ENCODE results near the gene PTPRN2.

PTPRN2 gene

GRCh38 chr7:158268816-158269535, 318.6 kb downstream of the PTPRN2 start:
- H3K4me3 ChIP-seq (ENCODE audit: low read depth, low read length) = no peak overlapping the region
- TF ChIP-seq, protein P1, sequence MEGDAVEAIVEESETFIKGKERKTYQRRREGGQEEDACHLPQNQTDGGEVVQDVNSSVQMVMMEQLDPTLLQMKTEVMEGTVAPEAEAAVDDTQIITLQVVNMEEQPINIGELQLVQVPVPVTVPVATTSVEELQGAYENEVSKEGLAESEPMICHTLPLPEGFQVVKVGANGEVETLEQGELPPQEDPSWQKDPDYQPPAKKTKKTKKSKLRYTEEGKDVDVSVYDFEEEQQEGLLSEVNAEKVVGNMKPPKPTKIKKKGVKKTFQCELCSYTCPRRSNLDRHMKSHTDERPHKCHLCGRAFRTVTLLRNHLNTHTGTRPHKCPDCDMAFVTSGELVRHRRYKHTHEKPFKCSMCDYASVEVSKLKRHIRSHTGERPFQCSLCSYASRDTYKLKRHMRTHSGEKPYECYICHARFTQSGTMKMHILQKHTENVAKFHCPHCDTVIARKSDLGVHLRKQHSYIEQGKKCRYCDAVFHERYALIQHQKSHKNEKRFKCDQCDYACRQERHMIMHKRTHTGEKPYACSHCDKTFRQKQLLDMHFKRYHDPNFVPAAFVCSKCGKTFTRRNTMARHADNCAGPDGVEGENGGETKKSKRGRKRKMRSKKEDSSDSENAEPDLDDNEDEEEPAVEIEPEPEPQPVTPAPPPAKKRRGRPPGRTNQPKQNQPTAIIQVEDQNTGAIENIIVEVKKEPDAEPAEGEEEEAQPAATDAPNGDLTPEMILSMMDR (conservative IDR thresholded peaks at IDR 0.05; ENCODE audit: low read depth, low read length) = no peak
- no peak for DNase-seq (ENCODE audit: low read depth)

GRCh38 chr7:158267742-158268435, 319.7 kb downstream of the PTPRN2 start:
- no peak for DNase-seq (ENCODE audit: low read depth)
- H3K4me3 ChIP-seq (ENCODE audit: low read depth, low read length) = no peak overlapping the region
- TF ChIP-seq, protein P1 (conservative IDR thresholded peaks at IDR 0.05; ENCODE audit: low read depth, low read length) = no peak

DNA sequence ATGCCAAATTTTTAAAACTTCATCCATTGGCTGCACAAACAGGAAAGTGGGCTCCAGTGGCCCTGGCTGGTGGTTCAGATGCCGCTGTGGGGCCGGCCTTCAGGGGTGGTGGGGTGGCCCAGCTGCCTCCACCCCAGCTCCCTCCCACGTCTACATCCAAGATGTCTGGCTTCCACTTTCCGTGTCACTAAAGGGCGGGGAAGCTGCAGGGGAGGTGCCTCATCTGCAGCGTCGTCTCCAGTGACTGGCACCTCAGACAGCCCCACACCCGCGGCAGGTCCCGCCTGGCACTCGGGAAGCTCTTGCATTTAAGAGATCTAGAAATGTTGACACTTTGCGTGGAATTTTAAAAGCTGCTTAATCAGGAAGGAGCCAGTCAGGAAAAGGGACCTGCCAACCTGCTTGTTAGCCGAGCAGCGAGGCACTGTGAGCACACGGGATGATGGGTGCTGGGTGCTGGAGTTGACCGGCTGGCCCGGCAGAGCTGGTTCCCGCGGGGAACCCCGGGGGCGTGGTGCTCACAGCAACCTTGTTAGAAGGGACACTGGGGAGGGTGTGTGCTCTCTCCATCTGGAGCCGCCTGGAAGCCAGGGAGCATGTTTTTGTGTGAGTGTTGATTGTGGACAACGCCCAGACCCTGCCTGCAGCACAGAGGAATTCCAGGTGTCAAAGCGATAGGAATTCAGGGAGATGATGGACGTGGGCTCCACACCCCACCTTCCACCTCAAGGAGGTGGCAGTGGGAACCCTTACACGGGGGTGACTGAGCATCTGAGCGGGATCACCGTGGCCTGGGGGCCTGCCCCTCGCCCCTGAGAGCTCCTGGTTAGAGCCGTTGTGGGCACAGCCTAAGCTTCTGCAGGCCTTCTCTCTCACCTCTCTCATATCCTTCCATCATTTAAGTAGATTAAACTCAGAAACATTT, 320.5 kb downstream of the PTPRN2 start:
- H3K4me3 ChIP-seq (ENCODE audit: low read depth, low read length) = no peak overlapping the region
- no peak for DNase-seq (ENCODE audit: low read depth)
- TF ChIP-seq, protein P1 (conservative IDR thresholded peaks at IDR 0.05; ENCODE audit: low read depth, low read length) = no peak

- no peak for DNase-seq (ENCODE audit: low read depth)
- TF ChIP-seq, protein P1 (conservative IDR thresholded peaks at IDR 0.05; ENCODE audit: low read depth, low read length) = no peak
- H3K4me3 ChIP-seq (ENCODE audit: low read depth, low read length) = no peak overlapping the region
These were observed 321.2 kb downstream of the PTPRN2 start for GRCh38 chr7:158266426-158266816.

DNA sequence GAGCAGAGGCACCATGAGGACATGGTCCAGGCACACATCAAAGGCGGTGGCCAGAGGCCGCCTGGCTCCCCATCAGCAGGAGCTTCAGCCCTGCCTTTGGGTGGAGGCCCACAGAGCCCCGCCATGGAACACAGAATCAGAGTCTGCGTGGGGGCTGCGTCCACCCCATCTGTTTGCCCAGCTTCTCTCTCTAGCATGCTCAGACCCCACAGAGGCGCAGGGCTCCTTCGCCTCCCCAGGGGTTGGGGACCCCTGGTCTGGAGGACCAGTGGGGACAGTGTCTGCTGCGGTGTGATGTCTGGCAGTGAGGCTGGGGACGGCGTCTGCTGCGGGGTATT, 321.9 kb downstream of the PTPRN2 start:
- no peak overlapping the region for H3K4me3 ChIP-seq (ENCODE audit: low read depth, low read length)
- TF ChIP-seq, protein P1 (conservative IDR thresholded peaks at IDR 0.05; ENCODE audit: low read depth, low read length) = no peak
- DNase-seq (ENCODE audit: low read depth) = no peak

DNA sequence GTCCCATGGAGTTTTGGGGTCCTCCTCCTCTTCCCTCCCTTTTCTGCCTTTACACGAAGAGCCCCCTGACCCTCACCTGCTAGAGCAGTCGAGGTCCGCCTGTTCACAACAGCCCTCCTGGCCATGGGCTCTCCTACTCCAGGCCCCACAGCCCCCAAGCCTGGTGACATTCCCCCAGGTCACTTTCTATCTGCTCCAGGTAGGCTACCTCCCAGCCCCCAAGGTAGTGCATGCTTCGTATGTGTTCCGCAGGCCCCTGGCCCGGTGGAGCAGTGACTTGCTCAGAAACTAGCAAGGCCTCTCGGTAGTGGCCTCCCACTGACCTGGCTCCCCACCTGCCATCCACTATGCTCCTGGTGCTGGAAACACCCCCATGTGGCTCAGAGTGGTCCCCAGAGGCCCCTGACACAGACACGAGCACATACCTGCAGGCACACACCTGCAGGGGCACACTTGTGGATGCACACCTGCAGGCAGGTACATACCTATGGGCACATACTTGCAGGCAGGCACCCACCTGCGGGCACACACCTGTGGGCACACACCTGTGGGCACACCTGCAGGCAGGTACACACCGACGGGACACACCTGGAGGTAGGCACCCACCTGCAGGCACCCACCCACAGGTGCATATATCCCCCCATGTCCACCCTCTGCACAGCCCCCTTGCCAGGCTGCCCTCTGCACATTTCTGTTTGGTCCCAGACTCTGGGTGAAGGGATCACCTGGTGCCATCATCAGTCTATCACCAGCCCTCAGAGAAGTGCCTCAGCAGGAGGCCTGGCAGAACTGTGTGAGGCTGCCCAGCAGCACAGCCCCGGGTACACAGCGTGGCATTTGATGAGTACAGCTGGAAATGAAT, 322.5 kb downstream of the PTPRN2 start:
- DNase-seq (ENCODE audit: low read depth) = no peak
- H3K4me3 ChIP-seq (ENCODE audit: low read depth, low read length) = no peak overlapping the region
- TF ChIP-seq, protein P1 (conservative IDR thresholded peaks at IDR 0.05; ENCODE audit: low read depth, low read length) = no peak

Data from choroid plexus epithelial cell (primary cell).